ENCODE measurements around the gene HSPB2.

DNA sequence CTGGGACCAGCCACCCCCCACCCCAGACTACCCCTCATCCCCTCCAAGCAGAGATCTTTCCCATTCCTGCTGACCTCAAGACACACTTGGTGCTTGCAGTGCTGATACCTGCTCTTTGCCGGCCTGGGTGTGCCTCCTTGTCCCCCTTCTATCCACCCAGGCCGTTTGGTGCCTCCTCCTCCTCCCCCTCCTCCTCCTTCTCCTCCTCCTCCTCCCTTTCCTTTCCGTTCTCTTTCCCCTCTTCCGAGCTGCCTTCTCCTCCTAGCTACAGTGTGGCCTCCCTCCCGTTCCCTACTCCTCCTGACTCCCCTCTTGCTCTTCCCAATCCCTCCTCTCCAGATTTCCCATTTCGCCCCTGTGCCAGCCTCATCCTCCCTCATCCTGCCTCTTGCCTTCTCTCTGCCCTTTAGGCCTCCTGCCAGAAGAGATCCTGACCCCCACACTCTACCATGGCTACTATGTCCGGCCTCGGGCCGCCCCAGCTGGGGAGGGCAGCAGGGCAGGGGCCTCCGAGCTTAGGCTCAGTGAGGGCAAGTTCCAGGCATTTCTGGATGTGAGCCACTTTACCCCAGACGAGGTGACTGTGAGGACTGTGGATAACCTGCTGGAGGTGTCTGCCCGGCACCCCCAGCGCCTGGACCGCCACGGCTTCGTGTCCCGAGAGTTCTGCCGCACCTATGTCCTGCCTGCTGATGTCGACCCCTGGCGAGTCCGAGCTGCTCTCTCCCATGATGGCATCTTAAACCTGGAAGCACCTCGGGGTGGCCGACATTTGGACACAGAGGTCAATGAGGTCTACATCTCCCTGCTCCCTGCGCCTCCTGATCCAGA is 712 bp downstream of the HSPB2 start:
- TF ChIP-seq POLR2AphosphoS5 (IDR thresholded peaks at IDR 0.05) = no peak
- TF ChIP-seq, protein P1, sequence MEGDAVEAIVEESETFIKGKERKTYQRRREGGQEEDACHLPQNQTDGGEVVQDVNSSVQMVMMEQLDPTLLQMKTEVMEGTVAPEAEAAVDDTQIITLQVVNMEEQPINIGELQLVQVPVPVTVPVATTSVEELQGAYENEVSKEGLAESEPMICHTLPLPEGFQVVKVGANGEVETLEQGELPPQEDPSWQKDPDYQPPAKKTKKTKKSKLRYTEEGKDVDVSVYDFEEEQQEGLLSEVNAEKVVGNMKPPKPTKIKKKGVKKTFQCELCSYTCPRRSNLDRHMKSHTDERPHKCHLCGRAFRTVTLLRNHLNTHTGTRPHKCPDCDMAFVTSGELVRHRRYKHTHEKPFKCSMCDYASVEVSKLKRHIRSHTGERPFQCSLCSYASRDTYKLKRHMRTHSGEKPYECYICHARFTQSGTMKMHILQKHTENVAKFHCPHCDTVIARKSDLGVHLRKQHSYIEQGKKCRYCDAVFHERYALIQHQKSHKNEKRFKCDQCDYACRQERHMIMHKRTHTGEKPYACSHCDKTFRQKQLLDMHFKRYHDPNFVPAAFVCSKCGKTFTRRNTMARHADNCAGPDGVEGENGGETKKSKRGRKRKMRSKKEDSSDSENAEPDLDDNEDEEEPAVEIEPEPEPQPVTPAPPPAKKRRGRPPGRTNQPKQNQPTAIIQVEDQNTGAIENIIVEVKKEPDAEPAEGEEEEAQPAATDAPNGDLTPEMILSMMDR (IDR thresholded peaks at IDR 0.05) = no peak
- no peak for TF ChIP-seq POLR2A (IDR thresholded peaks at IDR 0.05)
- no peak for TF ChIP-seq EP300 (IDR thresholded peaks at IDR 0.05)
